Measurements from ENCODE around the gene CERS6. TPM values are rescaled to one million over a fixed set of nuclear protein-coding genes. Genes with fewer than 3 reads are reported as not detected.

The CERS6 gene
- total RNA-seq, 1 experiment from 2014 or later, result 17.3 TPM

GRCh38 chr2:168450732-168451131 lies 5.3 kb upstream of the CERS6 start:
- H3K27me3 Mint-ChIP-seq (ENCODE audit: low read depth), result no peaks in the 10 kb centered on the region; the same call in 1 of the 2 replicates
- peaks cover 9% of the 10 kb centered on the region for H3K4me1 Mint-ChIP-seq
- peaks cover 4% of the 10 kb centered on the region for H3K9me3 Mint-ChIP-seq
- H3K36me3 Mint-ChIP-seq, result no peaks in the 10 kb centered on the region
- ChIA-PET POLR2A (no interaction called here), CTCF (interaction anchor here (0.6 kb wide), 1 partner anchor 333 kb away, joined by 3 read pairs; no protein-coding TSS in a partner anchor)
- no peak overlapping the region for H3K4me3 Mint-ChIP-seq
- ATAC-seq, result no peak
- DNase-seq (ENCODE audit: low spot score), result no peak
- no peak for TF ChIP-seq ZNF416 (CRISPR knock-in tag; IDR thresholded peaks at IDR 0.05)
- TF ChIP-seq ARID4B (CRISPR knock-in tag; IDR thresholded peaks at IDR 0.05; ENCODE audit: borderline replicate concordance), result no peak
- TF ChIP-seq CTCF (IDR thresholded peaks at IDR 0.05), result no peak
- no peak for TF ChIP-seq RELA (CRISPR knock-in tag; IDR thresholded peaks at IDR 0.05; ENCODE audit: borderline replicate concordance)
- TF ChIP-seq ATF1 (CRISPR knock-in tag; IDR thresholded peaks at IDR 0.05), result no peak
- TF ChIP-seq AR (CRISPR knock-in tag; IDR thresholded peaks at IDR 0.05), result no peak
- TF ChIP-seq KAT7 (CRISPR knock-in tag; IDR thresholded peaks at IDR 0.05; ENCODE audit: borderline replicate concordance), result no peak
- no peak overlapping the region for H3K27ac Mint-ChIP-seq

DNA sequence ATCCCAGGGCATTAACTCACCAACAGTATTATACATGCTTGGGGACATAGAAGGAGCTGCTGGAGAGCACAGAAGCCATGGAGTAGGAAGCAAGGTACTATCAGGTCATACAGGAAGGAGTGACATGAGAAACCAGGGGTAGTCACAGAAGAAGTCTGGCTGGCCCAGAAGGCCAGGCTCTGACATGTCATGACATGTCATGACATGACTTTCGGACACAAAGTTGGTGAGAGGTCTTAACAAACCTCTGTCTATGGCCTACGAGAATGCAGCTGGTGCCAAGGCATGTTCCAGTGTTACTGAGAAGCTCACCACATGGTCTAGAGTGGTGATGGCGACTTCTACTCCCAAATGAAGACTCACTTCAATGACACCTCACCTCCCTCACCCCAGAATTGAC lies 3.3 kb upstream of the CERS6 start:
- ATAC-seq (no peak), DNase-seq (ENCODE audit: low spot score) (no peak)
- ChIA-PET CTCF (no interaction called here), POLR2A (no interaction called here)
- Mint-ChIP-seq H3K27me3 (ENCODE audit: low read depth) (peaks cover 9% of the 10 kb centered on the region), H3K36me3 (no peaks in the 10 kb centered on the region), H3K4me3 (no peak overlapping the region), H3K4me1 (peaks cover 5% of the 10 kb centered on the region), H3K27ac (no peak overlapping the region), H3K9me3 (no peaks in the 10 kb centered on the region)
- TF ChIP-seq SOX15 (CRISPR knock-in tag; IDR thresholded peaks at IDR 0.05), result no peak
- no peak for TF ChIP-seq CREB1 (CRISPR knock-in tag; IDR thresholded peaks at IDR 0.05)
- TF ChIP-seq ZNF121 (CRISPR knock-in tag; IDR thresholded peaks at IDR 0.05), result no peak
- TF ChIP-seq, protein P1, sequence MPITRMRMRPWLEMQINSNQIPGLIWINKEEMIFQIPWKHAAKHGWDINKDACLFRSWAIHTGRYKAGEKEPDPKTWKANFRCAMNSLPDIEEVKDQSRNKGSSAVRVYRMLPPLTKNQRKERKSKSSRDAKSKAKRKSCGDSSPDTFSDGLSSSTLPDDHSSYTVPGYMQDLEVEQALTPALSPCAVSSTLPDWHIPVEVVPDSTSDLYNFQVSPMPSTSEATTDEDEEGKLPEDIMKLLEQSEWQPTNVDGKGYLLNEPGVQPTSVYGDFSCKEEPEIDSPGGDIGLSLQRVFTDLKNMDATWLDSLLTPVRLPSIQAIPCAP (CRISPR knock-in tag; IDR thresholded peaks at IDR 0.05), result no peak
- no peak for TF ChIP-seq ZNF425 (CRISPR knock-in tag; conservative IDR thresholded peaks at IDR 0.05)
- no peak for TF ChIP-seq ATF3 (CRISPR knock-in tag; conservative IDR thresholded peaks at IDR 0.05)
- TF ChIP-seq, protein P2, sequence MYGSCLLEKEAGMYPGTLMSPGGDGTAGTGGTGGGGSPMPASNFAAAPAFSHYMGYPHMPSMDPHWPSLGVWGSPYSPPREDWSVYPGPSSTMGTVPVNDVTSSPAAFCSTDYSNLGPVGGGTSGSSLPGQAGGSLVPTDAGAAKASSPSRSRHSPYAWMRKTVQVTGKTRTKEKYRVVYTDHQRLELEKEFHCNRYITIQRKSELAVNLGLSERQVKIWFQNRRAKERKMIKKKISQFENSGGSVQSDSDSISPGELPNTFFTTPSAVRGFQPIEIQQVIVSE (CRISPR knock-in tag; IDR thresholded peaks at IDR 0.05; ENCODE audit: borderline replicate concordance), result no peak
- TF ChIP-seq, protein P3, sequence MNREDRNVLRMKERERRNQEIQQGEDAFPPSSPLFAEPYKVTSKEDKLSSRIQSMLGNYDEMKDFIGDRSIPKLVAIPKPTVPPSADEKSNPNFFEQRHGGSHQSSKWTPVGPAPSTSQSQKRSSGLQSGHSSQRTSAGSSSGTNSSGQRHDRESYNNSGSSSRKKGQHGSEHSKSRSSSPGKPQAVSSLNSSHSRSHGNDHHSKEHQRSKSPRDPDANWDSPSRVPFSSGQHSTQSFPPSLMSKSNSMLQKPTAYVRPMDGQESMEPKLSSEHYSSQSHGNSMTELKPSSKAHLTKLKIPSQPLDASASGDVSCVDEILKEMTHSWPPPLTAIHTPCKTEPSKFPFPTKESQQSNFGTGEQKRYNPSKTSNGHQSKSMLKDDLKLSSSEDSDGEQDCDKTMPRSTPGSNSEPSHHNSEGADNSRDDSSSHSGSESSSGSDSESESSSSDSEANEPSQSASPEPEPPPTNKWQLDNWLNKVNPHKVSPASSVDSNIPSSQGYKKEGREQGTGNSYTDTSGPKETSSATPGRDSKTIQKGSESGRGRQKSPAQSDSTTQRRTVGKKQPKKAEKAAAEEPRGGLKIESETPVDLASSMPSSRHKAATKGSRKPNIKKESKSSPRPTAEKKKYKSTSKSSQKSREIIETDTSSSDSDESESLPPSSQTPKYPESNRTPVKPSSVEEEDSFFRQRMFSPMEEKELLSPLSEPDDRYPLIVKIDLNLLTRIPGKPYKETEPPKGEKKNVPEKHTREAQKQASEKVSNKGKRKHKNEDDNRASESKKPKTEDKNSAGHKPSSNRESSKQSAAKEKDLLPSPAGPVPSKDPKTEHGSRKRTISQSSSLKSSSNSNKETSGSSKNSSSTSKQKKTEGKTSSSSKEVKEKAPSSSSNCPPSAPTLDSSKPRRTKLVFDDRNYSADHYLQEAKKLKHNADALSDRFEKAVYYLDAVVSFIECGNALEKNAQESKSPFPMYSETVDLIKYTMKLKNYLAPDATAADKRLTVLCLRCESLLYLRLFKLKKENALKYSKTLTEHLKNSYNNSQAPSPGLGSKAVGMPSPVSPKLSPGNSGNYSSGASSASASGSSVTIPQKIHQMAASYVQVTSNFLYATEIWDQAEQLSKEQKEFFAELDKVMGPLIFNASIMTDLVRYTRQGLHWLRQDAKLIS (CRISPR knock-in tag; IDR thresholded peaks at IDR 0.05; ENCODE audit: borderline replicate concordance), result no peak
- no peak for TF ChIP-seq ZNF138 (CRISPR knock-in tag; conservative IDR thresholded peaks at IDR 0.05)
- TF ChIP-seq FOXJ3 (CRISPR knock-in tag; IDR thresholded peaks at IDR 0.05; ENCODE audit: borderline replicate concordance), result no peak
- no peak for TF ChIP-seq GABPB1 (CRISPR knock-in tag; IDR thresholded peaks at IDR 0.05)
- TF ChIP-seq ETV6 (CRISPR knock-in tag; IDR thresholded peaks at IDR 0.05), result no peak

All from WTC11 (cell line).